Esophagus squamous epithelium (tissue), 5 donors: ENCODE results near the gene PRRC2B. TPM values are rescaled to one million over a fixed set of nuclear protein-coding genes. Genes with fewer than 3 reads are reported as not detected.

ENCODE experiments used
- DNase-seq: peaks from one replicate; lab custom pipeline; 2025; lab: John Stamatoyannopoulos, UW
- H3K27ac ChIP-seq, 4 donors: fragments of 200-600 bp; sonication (generic); one replicate each; pipeline ENCODE4 v1.5.1; 2016 to 2019; ENCODE audit warnings: mild to moderate bottlenecking in 1 of 4
- H3K27me3 ChIP-seq, 4 donors: fragments of 200-600 bp; sonication (generic); 1 replicate in 3 of 4; 2 replicates in 1 of 4; pipeline versions ENCODE4 v1.5.1 to v1.6.0; 2017 to 2021; ENCODE audit warnings: antibody characterized with exemption in 1 of 4
- H3K36me3 ChIP-seq, 3 donors: fragments of 200-600 bp; sonication (generic); one replicate each; pipeline ENCODE4 v1.5.1; 2016 to 2019
- H3K4me1 ChIP-seq, 3 donors: fragments of 200-600 bp; sonication (generic); one replicate each; pipeline ENCODE4 v1.5.1; 2017 to 2019
- H3K4me3 ChIP-seq, 4 donors: fragments of 200-600 bp; sonication (generic); 1 replicate in 3 of 4; 2 replicates in 1 of 4; pipeline ENCODE4 v1.5.1; 2016 to 2019; ENCODE audit warnings: mild to moderate bottlenecking in 2 of 4, moderate library complexity in 1 of 4
- H3K9me3 ChIP-seq, 3 donors: fragments of 200-600 bp; sonication (generic); one replicate each; pipeline ENCODE4 v1.5.1; 2016 to 2019
- CTCF ChIP-seq, 6 experiments: fragments of 450-650 bp in 4 of 6; fragments of 200-600 bp in 2 of 6; sonication (generic) in 2 of 6; IDR thresholded peaks; one replicate each; pipeline ENCODE4 v1.5.1; 2016 to 2019; ENCODE audit warnings: antibody characterized with exemption in 6 of 6, mild to moderate bottlenecking in 4 of 6, moderate library complexity in 4 of 6
- POLR2A ChIP-seq, 4 donors: fragments of 450-650 bp; IDR thresholded peaks; one replicate each; pipeline ENCODE4 v1.6.1; 2017; ENCODE audit warnings: antibody characterized with exemption in 4 of 4, mild to moderate bottlenecking in 4 of 4, moderate library complexity in 3 of 4
- WGBS, 2 donors: methylation state at CpG; one replicate each; pipeline ENCODE4 v1.1.5; 2018; 5-methylcytosine and 5-hydroxymethylcytosine counted together
- intact Hi-C: fragments of 100-400 bp; cut with DNase I; formaldehyde crosslinking; loops from one replicate; pipeline ENCODE4 v1.15.0; 2022
- total RNA-seq, 4 donors: library from RNA; depleted of rRNA; stranded (reverse); fragments of >200 nt; gene quantifications; one replicate each; pipeline ENCODE4 v1.1.0, GENCODE V29; 2016
- donor health status: DM: yes; HTN: yes; CAD: no.

PRRC2B gene
- total RNA-seq, 4 donors from 2014 or later: 46.6 to 73.8 (median 62.9) TPM

GRCh38 chr9:131436376-131436775 lies 42.5 kb downstream of the PRRC2B start:
- Histone ChIP-seq H3K36me3 (peaks cover 22 to 93% (median 45%) of the 10 kb centered on the region in 3 donors), H3K27me3 (no peaks in the 10 kb centered on the region), H3K4me1 (peaks cover 13 to 24% (median 16%) of the 10 kb centered on the region in 3 donors), H3K9me3 (no peaks in the 10 kb centered on the region), H3K27ac (no peak overlapping the region), H3K4me3 (no peak overlapping the region)
- no peak for TF ChIP-seq POLR2A (IDR thresholded peaks at IDR 0.05)
- no peak for TF ChIP-seq CTCF (IDR thresholded peaks at IDR 0.05)
- 78 to 93% methylated on average over 3 to 8 of the region's 12 CpGs for WGBS, 2 donors
- DNase-seq: no peak
- intact Hi-C loops: no loop called here

GRCh38 chr9:131436865-131437271 lies 43.0 kb downstream of the PRRC2B start:
- DNase-seq: no peak
- H3K36me3 ChIP-seq: peaks cover 24 to 98% (median 45%) of the 10 kb centered on the region in 3 donors

GRCh38 chr9:131438190-131438589 lies 44.3 kb downstream of the PRRC2B start:
- Histone ChIP-seq H3K27me3 (no peaks in the 10 kb centered on the region), H3K9me3 (no peaks in the 10 kb centered on the region), H3K27ac (no peak overlapping the region), H3K4me1 (peaks cover 4 to 14% (median 5%) of the 10 kb centered on the region in 3 donors), H3K4me3 (no peak overlapping the region), H3K36me3 (peaks cover 23 to 100% (median 42%) of the 10 kb centered on the region in 3 donors)
- no peak for DNase-seq
- intact Hi-C loops: no loop called here
- no peak for TF ChIP-seq CTCF (IDR thresholded peaks at IDR 0.05)
- TF ChIP-seq POLR2A (IDR thresholded peaks at IDR 0.05): no peak
- WGBS, 2 donors: 90 to 97% methylated on average over 4 to 7 of the region's 7 CpGs

More at GRCh38 chr9:131436865-131437271, 43.0 kb downstream of the PRRC2B start:
- intact Hi-C loops: no loop called here
- TF ChIP-seq POLR2A (IDR thresholded peaks at IDR 0.05) (no peak), CTCF (IDR thresholded peaks at IDR 0.05) (no peak)
- Histone ChIP-seq H3K27ac (no peak overlapping the region), H3K27me3 (no peaks in the 10 kb centered on the region), H3K9me3 (no peaks in the 10 kb centered on the region), H3K4me3 (no peak overlapping the region), H3K4me1 (peaks cover 13 to 20% (median 16%) of the 10 kb centered on the region in 3 donors)
- WGBS, 2 donors: 83 to 85% methylated on average over 8 of the region's 8 CpGs

GRCh38 chr9:131439224-131439623 lies 45.3 kb downstream of the PRRC2B start:
- no peak for DNase-seq

More at GRCh38 chr9:131439224-131439623, 45.3 kb downstream of the PRRC2B start:
- H3K4me3 ChIP-seq: no peak overlapping the region
- peaks cover 21 to 100% (median 42%) of the 10 kb centered on the region in 3 donors for H3K36me3 ChIP-seq
- intact Hi-C loops: no loop called here
- H3K4me1 ChIP-seq: peaks cover 0 to 8% (median 0%) of the 10 kb centered on the region in 3 donors
- TF ChIP-seq CTCF (IDR thresholded peaks at IDR 0.05) (no peak), POLR2A (IDR thresholded peaks at IDR 0.05) (no peak)
- no peaks in the 10 kb centered on the region for H3K9me3 ChIP-seq
- no peak overlapping the region for H3K27ac ChIP-seq
- 70 to 71% methylated on average over 4 of the region's 4 CpGs for WGBS, 2 donors
- H3K27me3 ChIP-seq: no peaks in the 10 kb centered on the region
